HG03520 (cell line): Measurements from ENCODE around the gene FAM131B.
A peak's percentile ranks its signal among the peaks of the same experiment; 100 is the strongest.

Experiments
- ATAC-seq: cut with Tn5 transposase; IDR thresholded peaks from one replicate; pipeline ENCODE4 v1.9.1; 2021; ENCODE audit warnings: mild to moderate bottlenecking, moderate library complexity; ENCODE audit not compliant: unreplicated experiment

FAM131B gene

DNA sequence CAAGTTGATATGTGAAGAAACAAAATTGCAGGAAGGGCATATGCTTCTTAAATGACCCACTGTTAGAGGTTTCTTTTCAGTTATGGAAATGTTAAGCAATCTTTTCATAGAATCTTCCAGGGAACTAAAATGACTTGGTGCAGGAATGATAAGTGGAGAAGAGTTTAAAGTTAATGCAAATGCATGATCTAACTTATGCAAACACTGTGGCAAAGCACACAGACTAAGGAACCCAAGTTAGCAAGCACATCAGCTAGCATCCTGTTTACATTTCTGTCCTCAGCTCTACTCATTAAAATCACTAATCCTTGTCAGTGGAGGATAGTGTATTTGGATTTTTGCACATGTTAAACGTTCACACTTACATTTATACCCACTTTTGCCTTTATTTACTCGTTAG lies 37.3 kb downstream of the FAM131B start:
- peak; percentile 55 for ATAC-seq

DNA sequence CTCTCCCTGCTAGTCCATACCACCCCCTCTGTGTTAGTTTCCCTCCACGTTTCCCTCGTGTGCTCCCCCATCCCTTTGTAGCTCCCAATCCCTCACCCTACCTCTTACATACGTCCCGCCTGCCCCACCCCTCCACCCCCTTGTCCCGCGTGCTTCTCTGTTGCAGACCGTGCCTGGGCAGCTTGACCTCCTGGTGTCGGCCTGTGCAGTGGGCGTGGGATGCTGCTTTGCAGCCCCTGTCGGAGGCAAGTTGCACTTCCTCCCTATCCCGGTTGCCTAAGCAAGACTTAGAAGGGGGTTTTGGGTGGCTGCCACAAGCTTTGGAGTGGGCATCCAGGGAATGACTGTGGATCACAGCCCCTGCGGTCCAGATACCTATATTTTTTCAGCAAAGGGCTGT lies 38.9 kb downstream of the FAM131B start:
- ATAC-seq: no peak

DNA sequence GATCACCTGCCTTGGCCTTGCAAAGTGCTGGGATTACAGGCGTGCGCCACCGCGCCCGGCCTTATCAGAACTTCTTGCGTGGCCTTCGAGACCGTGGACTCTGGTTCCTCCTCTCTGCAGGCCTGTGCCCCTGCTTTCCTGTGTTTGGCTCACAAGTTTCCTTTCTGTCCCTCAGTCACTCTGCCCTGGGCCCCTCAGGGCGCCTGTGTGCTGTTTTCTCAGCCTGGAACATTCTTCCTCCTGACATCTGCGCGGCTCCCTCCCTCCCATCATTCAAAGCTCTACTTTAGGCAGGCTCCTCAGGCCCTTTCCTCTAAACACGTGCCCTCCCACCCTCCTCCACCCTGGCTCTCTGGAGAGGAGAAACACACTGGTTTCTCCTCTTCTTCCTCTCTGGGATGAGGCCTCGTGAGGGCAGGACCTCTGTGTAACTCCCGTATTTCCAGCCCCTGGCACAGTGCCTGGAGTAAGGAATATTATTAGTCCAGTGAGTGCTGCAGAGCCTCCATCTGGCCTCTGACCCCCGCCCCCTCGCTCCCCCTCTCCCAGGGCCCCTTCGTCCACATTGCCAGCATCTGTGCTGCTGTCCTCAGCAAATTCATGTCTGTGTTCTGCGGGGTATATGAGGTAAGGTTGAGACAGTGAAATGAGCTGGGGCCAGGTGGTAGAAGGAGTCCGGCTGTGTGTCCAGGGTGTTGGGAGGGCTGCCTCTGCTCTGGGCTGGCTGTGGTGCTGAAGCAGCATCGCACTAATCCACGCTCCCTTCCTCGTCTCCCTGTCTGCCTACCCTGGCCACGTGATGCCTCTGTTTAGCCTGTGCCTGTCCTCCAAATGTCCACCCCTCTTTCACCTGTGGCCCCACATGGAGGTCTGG lies 39.5 kb downstream of the FAM131B start:
- no peak for ATAC-seq

DNA sequence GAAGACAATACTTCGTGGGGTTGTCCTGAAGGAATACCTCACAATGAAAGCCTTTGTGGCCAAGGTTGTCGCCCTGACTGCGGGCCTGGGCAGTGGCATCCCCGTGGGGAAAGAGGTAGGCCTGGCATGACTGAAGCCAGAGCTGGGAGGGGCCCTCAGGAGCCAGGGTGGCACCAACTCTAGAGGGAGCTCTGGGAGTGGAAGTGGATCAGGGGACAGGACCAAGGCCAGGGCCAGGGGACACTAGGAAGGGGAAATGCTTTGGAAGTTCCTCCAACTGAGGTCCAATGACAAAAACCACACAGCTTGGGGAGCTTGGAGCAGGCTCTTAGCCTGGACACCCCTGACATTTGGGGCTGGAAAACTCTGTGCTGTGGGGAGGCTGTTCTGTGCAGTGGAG lies 40.8 kb downstream of the FAM131B start:
- no peak for ATAC-seq

DNA sequence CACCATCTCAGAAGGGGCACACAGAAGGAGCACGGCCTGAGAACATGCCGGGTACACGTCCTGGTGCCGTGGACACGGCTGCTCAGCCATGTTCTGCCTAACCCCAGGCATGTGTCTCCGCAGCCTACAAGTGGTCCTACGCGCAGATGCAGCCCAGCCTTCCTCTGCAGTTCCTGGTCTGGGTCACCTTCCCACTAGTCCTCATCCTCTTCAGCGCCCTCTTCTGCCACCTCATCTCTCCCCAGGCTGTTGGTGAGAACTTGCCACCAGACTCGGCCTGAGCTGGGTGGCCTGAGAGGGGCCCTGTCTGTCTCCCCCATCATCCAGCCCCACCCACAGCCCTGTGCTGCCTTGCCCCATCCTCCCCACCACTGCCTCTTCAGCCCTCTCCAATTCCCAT lies 41.3 kb downstream of the FAM131B start:
- no peak for ATAC-seq

DNA sequence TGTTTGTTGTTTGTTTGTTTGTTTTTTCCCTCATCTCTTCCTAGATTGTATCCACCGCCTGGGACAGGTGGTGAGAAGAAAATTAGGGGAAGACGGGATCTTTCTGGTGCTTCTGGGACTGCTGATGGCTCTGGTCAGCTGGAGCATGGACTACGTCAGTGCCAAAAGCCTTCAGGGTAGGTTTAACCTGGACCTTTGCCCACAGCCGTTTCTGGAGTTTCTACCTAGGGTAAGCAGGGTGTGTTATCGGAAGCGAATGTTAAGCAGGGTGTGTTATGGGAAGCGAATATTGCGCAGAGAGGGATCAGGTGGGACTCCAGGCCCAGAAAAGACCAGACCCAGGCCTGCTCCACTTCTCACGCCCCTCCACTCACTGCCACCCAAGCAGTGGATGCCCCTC lies 41.9 kb downstream of the FAM131B start:
- no peak for ATAC-seq

DNA sequence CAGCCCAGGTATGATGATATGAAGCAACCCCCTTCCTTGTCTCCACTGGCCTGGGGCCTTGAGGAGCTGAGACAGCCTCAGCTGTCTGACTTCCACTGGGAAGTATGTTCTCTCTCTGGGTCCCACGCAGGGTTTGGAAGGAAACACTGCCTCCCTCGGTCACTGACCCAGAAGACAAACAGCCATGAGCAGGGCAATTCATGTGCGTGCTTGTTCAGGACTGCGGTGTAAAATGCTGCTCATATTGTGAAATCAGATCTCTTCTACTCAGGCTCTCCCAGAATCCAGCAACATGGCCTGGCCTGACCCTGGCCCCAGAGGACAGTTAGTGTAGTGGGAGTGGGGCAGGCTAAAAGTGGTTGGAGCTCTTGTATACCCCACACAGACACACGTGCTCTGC lies 43.9 kb downstream of the FAM131B start:
- ATAC-seq: no peak

DNA sequence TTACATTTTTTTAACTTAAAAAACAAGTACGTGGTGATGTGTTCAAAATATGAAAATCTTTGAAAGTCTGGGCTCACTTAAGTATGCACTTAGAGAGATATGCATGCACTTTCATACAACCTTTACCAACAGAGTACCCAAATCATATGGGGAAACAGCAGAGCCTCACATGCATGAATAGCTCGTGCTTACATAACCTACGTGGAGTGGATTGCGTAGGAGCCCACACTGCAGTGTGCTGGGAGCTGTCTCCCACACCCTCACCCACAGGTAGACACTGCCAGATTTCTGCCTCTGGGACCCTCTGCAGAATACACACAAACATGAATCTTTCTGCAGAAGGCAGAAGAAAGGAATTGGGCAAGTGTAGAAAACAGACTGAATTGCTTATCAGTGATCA lies 46.0 kb downstream of the FAM131B start:
- no peak for ATAC-seq

DNA sequence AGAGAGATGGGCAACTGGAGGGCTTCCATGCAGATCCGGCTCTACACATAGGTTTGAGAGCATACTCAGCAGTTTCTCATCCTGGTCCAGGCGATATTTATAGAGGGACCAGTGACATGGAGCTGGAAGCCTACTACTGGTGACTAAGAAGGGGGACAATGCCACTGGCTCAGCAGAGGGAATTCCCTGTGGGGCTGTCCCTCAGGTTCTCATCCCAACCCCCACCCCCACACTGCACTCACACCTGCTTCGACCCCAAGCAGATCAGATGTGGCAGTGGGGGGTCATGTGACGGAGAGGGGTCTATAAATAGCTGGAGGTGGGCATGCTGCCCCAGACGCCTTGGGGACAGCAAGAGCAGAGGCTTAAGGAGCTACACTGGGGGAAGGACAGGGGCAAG lies 46.7 kb downstream of the FAM131B start, which contains the start of gene CLCN1:
Gene CLCN1 (plus strand): TSS at position 336 of the 400 bp plus-strand sequence. CDS start 102 bp downstream, outside the sequence.
- no peak for ATAC-seq

DNA sequence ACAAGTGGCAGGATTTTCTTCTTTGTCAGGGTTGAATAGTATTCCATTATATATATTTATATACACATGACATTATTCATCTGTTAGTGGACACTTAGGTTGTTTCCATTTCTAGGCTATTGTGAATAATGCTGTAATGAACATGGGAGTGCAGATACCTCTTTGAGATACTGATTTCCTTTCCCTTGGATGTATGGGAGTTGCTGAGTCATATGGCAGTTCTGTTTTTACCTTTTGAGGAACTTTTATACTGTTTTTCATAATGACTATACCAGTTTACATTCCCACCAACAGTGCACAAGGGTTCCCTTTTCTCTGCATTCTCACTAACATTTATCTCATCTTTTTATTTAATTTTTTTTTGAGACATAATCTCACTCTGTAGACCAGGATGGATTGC lies 48.4 kb downstream of the FAM131B start:
- no peak for ATAC-seq

DNA sequence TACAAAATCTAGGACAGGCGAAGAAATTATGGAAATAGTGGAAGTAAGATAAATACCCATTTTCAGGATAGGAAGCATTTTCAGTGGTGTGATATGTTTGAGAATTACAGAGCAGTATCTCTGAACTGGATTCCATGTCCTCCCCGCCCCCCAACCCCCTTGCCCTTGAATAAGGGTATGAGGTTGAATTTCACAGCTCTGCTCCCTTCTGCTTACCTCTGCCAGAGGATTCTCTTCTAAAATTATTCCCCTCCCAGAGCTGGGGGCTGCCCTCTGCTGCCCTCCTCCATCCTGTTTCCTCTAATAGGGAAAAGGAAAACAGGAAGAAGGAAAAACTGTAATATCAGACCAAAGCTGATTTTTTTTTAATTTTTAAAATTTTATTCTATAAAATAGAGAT lies 53.9 kb downstream of the FAM131B start:
- ATAC-seq: no peak

DNA sequence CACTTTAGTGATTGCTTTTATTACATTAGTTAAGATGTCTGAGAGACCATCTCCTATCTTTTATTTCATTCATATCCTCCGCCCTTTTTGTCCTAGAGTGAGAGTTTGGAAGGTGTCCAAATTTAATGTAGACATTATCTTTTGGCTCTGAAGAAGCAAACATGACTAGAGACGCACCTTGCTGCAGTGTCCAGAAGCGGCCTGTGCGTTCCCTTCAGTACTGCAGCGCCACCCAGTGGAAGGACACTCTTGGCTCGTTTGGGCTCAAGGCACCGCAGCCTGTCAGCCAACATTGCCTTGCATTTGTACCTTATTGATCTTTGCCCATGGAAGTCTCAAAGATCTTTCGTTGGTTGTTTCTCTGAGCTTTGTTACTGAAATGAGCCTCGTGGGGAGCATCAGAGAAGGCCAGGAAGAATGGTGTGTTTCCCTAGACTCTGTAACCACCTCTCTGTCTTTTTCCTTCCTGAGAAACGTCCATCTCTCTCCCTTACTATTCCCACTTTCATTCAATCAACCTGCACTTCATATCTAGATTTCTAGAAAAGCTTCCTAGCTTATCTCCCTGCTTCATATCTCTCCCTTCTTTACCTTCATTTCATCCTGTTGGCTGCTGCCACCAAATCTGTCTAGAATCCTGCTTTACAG lies 57.0 kb downstream of the FAM131B start:
- ATAC-seq: no peak

DNA sequence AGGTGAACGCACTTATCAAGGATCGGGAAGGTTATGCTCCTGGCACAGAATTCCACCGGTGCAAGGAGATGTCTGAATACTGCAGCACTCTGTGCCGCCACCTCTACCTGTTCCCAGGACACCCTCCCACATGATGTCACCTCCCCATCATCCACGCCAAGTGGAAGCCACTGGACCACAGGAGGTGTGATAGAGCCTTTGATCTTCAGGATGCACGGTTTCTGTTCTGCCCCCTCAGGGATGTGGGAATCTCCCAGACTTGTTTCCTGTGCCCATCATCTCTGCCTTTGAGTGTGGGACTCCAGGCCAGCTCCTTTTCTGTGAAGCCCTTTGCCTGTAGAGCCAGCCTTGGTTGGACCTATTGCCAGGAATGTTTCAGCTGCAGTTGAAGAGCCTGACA lies 57.6 kb downstream of the FAM131B start:
- ATAC-seq: no peak

DNA sequence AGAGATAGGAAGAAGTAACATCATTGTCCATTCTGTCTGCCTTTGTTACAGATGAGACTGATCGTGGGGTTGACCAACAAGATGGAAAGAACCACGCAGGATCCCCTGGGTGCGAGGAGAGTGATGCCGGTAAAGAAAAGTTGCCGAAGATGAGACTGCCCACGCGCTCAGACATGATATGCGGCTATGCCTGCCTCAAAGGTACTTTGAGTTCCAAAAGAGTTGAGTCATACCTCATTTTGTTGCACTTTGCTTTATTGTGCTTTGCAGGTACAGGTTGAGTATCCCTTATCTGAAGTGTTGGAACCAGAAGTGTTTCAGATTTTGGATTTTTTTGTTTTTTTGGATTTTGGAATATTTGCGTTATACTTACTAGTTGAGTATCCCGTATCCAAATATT lies 58.8 kb downstream of the FAM131B start:
- no peak for ATAC-seq
